ENCODE results near the gene CRYGB. TPM values are rescaled to one million over a fixed set of nuclear protein-coding genes. Genes with fewer than 3 reads are reported as not detected.

The CRYGB gene
- total RNA-seq, 2 experiments from 2014 or later: not detected

DNA sequence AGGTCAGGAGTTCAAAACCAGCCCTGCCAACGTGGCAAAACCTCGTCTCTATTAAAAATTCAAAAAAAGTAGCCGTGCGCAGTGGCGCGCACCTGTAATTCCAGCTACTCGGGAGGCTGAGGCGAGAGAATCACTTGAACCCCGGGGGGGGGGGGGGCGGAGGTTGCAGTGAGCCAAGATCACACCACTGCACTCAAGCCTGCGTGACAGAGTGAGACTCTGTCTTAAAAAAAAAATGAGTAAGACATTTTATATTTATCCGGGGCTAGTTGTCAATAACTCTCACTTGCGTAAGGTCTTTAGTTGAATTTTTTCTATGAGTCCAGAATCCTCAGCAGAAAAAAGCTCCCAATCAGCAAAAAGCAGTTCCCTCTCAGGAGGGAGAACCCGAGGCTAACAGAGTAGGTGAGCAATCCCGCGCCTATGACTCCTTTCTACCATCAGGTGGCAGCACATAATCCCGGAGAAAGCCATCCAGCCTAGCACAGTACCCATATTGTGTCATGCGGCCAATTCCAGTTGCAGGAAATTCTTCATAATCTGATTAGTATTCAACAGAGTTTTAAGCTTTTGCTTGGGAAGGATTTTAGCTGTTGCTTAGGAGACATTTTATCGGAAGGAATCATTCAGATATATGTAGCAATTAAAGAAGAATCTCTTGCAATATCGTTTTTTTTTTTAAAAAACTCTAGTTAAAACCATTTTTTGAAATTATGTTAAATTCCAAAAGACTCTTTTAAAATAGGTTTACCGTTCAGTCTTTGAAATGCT, 29.3 kb upstream of the CRYGB start:
- Histone ChIP-seq H3K36me3 (ENCODE audit: insufficient read depth, low read length) (no peaks in the 10 kb centered on the region), H3K4me3 (ENCODE audit: low read length) (no peak overlapping the region), H3K27me3 (ENCODE audit: control insufficient read depth in 1 of 2, insufficient read depth in 2 of 2, low read length in 2 of 2) (peaks cover 0 to 15% of the 10 kb centered on the region in 2 experiments), H3K9me3 (ENCODE audit: control insufficient read depth in 1 of 2, insufficient read depth in 1 of 2, low read length in 2 of 2) (no peaks in the 10 kb centered on the region), H3K27ac (ENCODE audit: low read depth in 1 of 2, low read length in 2 of 2) (no peak overlapping the region), H3K4me1 (ENCODE audit: insufficient read depth, low read length) (no peaks in the 10 kb centered on the region)
- intact Hi-C loops (cut with DNase I, micrococcal nuclease): loop anchor here (5.0 to 10.0 kb wide), 2 partner anchors 92 to 160 kb away; partner anchors contain the start of gene PIKFYVE (in 1 of the 2)
- TF ChIP-seq, protein P1, sequence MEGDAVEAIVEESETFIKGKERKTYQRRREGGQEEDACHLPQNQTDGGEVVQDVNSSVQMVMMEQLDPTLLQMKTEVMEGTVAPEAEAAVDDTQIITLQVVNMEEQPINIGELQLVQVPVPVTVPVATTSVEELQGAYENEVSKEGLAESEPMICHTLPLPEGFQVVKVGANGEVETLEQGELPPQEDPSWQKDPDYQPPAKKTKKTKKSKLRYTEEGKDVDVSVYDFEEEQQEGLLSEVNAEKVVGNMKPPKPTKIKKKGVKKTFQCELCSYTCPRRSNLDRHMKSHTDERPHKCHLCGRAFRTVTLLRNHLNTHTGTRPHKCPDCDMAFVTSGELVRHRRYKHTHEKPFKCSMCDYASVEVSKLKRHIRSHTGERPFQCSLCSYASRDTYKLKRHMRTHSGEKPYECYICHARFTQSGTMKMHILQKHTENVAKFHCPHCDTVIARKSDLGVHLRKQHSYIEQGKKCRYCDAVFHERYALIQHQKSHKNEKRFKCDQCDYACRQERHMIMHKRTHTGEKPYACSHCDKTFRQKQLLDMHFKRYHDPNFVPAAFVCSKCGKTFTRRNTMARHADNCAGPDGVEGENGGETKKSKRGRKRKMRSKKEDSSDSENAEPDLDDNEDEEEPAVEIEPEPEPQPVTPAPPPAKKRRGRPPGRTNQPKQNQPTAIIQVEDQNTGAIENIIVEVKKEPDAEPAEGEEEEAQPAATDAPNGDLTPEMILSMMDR (IDR thresholded peaks at IDR 0.05): peak; percentile 86
- peaks cover 5% of the 10 kb centered on the region for H3K4me1 Mint-ChIP-seq (ENCODE audit: low read depth)
- ATAC-seq (ENCODE audit: poor library complexity): peak; percentile 99
- DNase-seq: peak; percentile 27 to 75 (median 46)
- ChIA-PET CTCF (interaction anchor here (0.7 to 1.5 kb wide), 3 partner anchors 10 to 964 kb away, joined by 3 to 4 read pairs (median 3); no protein-coding TSS in a partner anchor), POLR2A (interaction anchor here (0.6 kb wide), 1 partner anchor 16 kb away, joined by 5 read pairs; no protein-coding TSS in a partner anchor)
- H3K4me3 Mint-ChIP-seq: no peak overlapping the region
- no peaks in the 10 kb centered on the region for H3K36me3 Mint-ChIP-seq (ENCODE audit: low read depth)
- H3K27me3 Mint-ChIP-seq: peaks cover 12% of the 10 kb centered on the region
- no peak overlapping the region for H3K27ac Mint-ChIP-seq
- no peaks in the 10 kb centered on the region for H3K9me3 Mint-ChIP-seq

DNA sequence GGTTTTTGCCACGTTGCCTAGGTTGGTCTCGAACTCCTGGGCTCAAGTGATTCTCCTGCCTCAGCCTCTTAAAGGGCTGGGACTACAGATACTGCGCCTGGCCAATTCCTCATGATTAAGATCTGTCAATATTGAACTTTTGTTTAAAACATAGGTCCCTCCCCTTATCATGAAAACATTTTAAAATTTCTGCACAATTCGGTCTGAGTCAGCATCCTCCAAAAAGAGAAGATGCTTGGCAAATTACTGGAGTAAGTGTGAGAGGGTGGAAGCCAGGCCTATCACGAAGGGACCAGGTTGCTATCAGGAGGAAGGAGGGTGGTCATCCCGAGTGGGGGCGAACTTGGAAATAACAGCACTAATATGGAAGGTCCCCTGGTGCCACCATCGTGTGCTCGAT, 28.2 kb upstream of the CRYGB start:
- ChIA-PET POLR2A (no interaction called here), CTCF (no interaction called here)
- Histone ChIP-seq H3K27me3 (ENCODE audit: control insufficient read depth in 1 of 2, insufficient read depth in 2 of 2, low read length in 2 of 2) (peaks cover 0 to 17% of the 10 kb centered on the region in 2 experiments), H3K27ac (ENCODE audit: low read depth in 1 of 2, low read length in 2 of 2) (no peak overlapping the region), H3K4me1 (ENCODE audit: insufficient read depth, low read length) (no peaks in the 10 kb centered on the region), H3K36me3 (ENCODE audit: insufficient read depth, low read length) (no peaks in the 10 kb centered on the region), H3K9me3 (ENCODE audit: control insufficient read depth in 1 of 2, insufficient read depth in 1 of 2, low read length in 2 of 2) (no peaks in the 10 kb centered on the region), H3K4me3 (ENCODE audit: low read length) (no peak overlapping the region)
- DNase-seq (no peak), ATAC-seq (ENCODE audit: poor library complexity) (no peak)
- no peaks in the 10 kb centered on the region for H3K9me3 Mint-ChIP-seq
- peaks cover 5% of the 10 kb centered on the region for H3K4me1 Mint-ChIP-seq (ENCODE audit: low read depth)
- H3K36me3 Mint-ChIP-seq (ENCODE audit: low read depth): no peaks in the 10 kb centered on the region
- TF ChIP-seq, protein P1 (IDR thresholded peaks at IDR 0.05): no peak
- intact Hi-C loops (cut with DNase I, micrococcal nuclease): loop anchor here in 1 of 2 experiments (5.0 to 10.0 kb wide), 2 partner anchors 78 to 161 kb away; no protein-coding TSS in a partner anchor
- H3K27me3 Mint-ChIP-seq: peaks cover 12% of the 10 kb centered on the region
- no peak overlapping the region for H3K4me3 Mint-ChIP-seq
- H3K27ac Mint-ChIP-seq: no peak overlapping the region

DNA sequence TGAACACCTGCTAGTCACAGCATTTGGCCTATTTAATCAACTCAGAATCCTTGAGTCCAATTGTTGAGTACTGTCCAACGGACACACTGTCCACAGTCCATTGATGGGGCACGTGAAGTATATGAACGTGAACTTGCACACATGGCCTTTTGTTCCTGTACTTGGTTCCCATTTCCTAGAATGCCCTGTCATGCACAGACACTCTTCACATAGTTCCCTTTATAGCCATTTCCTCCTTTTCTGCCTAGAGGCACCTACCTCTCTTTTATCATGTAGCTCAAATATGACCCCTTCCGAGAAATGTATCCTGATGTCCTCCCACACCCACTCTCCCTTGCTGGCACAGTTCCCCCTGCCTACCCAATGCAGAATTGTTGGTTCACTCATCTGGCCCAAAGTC, 26.2 kb upstream of the CRYGB start:
- Histone ChIP-seq H3K9me3 (ENCODE audit: control insufficient read depth in 1 of 2, insufficient read depth in 1 of 2, low read length in 2 of 2) (no peaks in the 10 kb centered on the region), H3K4me3 (ENCODE audit: low read length) (no peak overlapping the region), H3K27ac (ENCODE audit: low read depth in 1 of 2, low read length in 2 of 2) (no peak overlapping the region), H3K36me3 (ENCODE audit: insufficient read depth, low read length) (no peaks in the 10 kb centered on the region), H3K27me3 (ENCODE audit: control insufficient read depth in 1 of 2, insufficient read depth in 2 of 2, low read length in 2 of 2) (peaks cover 0 to 17% of the 10 kb centered on the region in 2 experiments), H3K4me1 (ENCODE audit: insufficient read depth, low read length) (no peaks in the 10 kb centered on the region)
- intact Hi-C loops (cut with DNase I, micrococcal nuclease): loop anchor here in 1 of 2 experiments (5.0 to 10.0 kb wide), 2 partner anchors 80 to 163 kb away; no protein-coding TSS in a partner anchor
- POLR2A ChIA-PET: no interaction called here
- DNase-seq (peak in 2 of 14 experiments; percentile 18 to 29), ATAC-seq (ENCODE audit: poor library complexity) (no peak)
- TF ChIP-seq, protein P1 (IDR thresholded peaks at IDR 0.05): no peak
- H3K4me3 Mint-ChIP-seq: no peak overlapping the region
- peaks cover 5% of the 10 kb centered on the region for H3K4me1 Mint-ChIP-seq (ENCODE audit: low read depth)
- peaks cover 12% of the 10 kb centered on the region for H3K27me3 Mint-ChIP-seq
- CTCF ChIA-PET: no interaction called here
- H3K27ac Mint-ChIP-seq: no peak overlapping the region
- no peaks in the 10 kb centered on the region for H3K36me3 Mint-ChIP-seq (ENCODE audit: low read depth)
- no peaks in the 10 kb centered on the region for H3K9me3 Mint-ChIP-seq
